NK-92 (cell line): ENCODE data around the gene TCP11L1.
"Not testable (repeated sequence)": the region's sequence is repeated elsewhere in the genome, so short reads cannot be mapped to it uniquely, and the experiment has no call there.

Experiments
- DNase-seq: peaks from one replicate; lab custom pipeline; 2025; ENCODE audit not compliant: unreplicated experiment; lab: John Stamatoyannopoulos, UW

TCP11L1 gene

GRCh38 chr11:33065445-33066178 is 26.2 kb downstream of the TCP11L1 start:
- DNase-seq, result no peak

GRCh38 chr11:33067294-33067693 is 27.9 kb downstream of the TCP11L1 start:
- DNase-seq, result no peak

- DNase-seq, result no peak
These were observed 29.4 kb downstream of the TCP11L1 start for GRCh38 chr11:33068611-33069340.

- no peak for DNase-seq
These were observed 33.1 kb downstream of the TCP11L1 start for GRCh38 chr11:33072465-33072864.

GRCh38 chr11:33083918-33084317 is 44.5 kb downstream of the TCP11L1 start:
- no peak for DNase-seq

GRCh38 chr11:33086017-33086416 is 46.6 kb downstream of the TCP11L1 start:
- no peak for DNase-seq

GRCh38 chr11:33089776-33090175 is 50.4 kb downstream of the TCP11L1 start:
- no peak for DNase-seq

- DNase-seq, result no peak
These were observed 54.8 kb downstream of the TCP11L1 start for GRCh38 chr11:33094157-33094556.

GRCh38 chr11:33103836-33104235 is 64.5 kb downstream of the TCP11L1 start:
- no peak for DNase-seq

- DNase-seq, result no peak
These were observed 70.0 kb downstream of the TCP11L1 start for GRCh38 chr11:33109294-33109895.

- no peak for DNase-seq
These were observed 70.7 kb downstream of the TCP11L1 start for GRCh38 chr11:33110083-33110482.

GRCh38 chr11:33116535-33116934 is 77.2 kb downstream of the TCP11L1 start:
- DNase-seq, result no peak

- DNase-seq, result not testable (repeated sequence)
These were observed 83.3 kb downstream of the TCP11L1 start for GRCh38 chr11:33122696-33123095.
